Measurements from ENCODE around the gene ENOX2.

The ENOX2 gene

DNA sequence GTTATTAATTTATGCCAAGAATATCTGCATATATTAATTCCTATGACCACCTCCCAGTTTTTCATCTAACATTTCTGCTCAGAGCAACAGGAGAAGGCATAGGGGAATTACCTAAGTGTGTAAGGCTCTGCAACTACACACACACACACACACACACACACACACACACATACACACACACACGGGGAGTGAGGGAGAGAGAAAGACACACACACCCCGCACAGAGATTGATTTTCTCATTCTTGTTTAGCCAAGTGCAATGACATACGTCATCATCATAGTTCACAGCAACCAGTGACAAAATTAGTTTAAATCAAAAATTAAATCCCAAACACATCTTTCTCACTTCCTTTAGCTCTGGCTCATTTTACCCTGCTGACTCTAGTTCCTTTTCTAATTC is 298.1 kb downstream of the ENOX2 start:
- DNase-seq (ENCODE audit: insufficient read length, low spot score) (no peak), FAIRE-seq (no peak)
- TF ChIP-seq POLR2A (IDR thresholded peaks at IDR 0.05; ENCODE audit: low read depth, low read length) = no peak

DNA sequence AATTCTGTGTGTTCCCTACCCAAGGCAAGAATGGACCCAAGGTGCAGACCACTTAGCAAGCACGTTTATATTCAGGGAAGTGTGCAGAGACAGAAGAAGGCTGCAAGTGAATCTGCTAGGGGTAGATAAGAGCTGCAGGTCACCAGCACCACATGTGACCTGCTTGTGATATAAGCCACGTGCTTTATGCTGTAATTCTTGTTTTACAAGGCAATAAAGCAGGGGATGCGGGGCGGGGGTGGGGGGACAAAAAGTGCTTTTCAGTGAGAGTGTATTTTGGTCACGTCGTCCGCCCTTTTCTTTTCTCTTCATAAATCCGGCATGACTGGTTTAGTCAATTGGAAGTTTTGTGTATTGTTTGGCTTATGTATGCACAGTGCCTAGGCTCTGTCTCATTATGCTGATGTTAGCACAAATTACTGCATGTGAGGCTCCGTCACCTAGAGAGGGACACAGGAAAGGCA is 308.5 kb downstream of the ENOX2 start:
- no peak for FAIRE-seq
- no peak for DNase-seq (ENCODE audit: insufficient read length, low spot score)
- no peak for TF ChIP-seq POLR2A (IDR thresholded peaks at IDR 0.05; ENCODE audit: low read depth, low read length)

DNA sequence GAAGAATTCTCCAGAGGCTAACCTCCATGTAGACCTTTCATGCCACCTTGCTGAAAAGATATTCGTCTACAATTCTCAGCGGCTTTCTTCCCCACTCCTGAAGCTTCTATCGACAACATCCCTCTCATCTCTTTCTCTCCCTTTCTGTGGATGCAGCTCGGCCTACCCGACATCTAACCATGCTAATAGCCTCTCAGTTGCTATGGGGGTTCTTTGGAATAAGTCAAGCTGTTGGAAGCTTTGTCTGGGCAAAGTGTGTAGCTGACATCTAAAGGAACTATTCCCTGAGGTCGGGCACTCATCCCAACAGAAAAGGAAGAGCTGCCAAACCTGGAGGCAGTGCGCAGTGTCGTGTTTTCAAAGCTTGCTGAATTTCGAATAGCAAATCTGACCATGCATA is 309.1 kb downstream of the ENOX2 start:
- FAIRE-seq (no peak), DNase-seq (ENCODE audit: insufficient read length, low spot score) (no peak)
- no peak for TF ChIP-seq POLR2A (IDR thresholded peaks at IDR 0.05; ENCODE audit: low read depth, low read length)

DNA sequence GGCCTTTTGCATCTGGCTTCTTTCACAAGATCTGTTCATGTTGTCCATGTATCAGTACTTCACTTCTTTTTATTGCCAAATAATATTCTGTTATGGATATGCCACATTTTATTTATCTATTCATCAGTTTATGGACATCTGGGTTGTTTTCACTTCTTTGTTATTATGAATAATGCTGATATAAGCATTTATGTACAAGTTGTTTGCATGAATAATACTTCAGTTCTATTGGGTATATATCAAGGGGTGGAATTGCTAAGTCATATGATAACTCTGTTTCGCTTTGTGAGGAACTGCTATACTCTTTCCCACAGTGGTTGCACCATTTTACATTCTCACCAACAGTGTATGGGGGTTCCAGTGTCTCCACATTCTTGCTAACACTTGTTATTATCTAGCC is 310.8 kb downstream of the ENOX2 start:
- TF ChIP-seq POLR2A (IDR thresholded peaks at IDR 0.05; ENCODE audit: low read depth, low read length) = no peak
- DNase-seq (ENCODE audit: insufficient read length, low spot score) (no peak), FAIRE-seq (no peak)

DNA sequence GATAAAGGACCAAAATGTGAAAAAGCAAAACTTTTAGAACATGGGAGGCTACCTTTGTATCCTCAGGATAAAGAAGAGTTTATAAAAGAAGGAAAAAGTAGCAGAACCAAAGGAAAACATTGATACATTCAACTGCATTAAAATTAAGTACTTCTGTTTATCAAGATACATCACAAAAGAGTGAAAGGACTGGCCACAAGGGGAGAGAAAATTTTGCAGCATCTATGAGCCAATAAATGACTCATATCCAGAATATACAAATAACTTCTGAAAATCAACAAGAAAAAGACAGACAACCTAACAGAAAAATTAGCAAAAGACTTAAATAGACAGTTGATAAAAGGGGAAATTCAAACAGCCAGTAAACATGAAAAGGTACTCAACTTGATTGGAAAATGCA is 324.1 kb downstream of the ENOX2 start:
- no peak for DNase-seq (ENCODE audit: insufficient read length, low spot score)
- TF ChIP-seq POLR2A (IDR thresholded peaks at IDR 0.05; ENCODE audit: low read depth, low read length) = no peak
- no peak for FAIRE-seq

DNA sequence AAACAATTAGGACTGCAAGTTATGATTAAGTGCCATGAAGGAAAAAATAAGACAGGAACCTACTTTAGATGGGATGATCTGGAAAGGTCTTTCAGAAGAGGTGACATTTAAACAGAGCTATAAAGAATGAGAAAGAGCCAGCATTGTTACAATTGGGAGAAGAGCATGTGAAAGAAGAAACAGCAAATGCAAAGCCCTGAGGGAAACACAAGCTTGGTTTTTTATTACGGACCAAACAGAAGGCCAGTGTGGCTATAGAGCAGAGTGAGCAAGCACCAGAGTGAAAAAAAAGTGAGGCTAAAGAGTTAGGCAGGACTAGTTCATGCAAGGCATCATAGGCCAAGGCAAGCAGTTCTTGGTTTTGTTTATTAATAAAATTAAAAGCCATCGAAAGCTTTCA is 325.6 kb downstream of the ENOX2 start:
- DNase-seq (ENCODE audit: insufficient read length, low spot score) (no peak), FAIRE-seq (no peak)
- TF ChIP-seq POLR2A (IDR thresholded peaks at IDR 0.05; ENCODE audit: low read depth, low read length) = no peak

DNA sequence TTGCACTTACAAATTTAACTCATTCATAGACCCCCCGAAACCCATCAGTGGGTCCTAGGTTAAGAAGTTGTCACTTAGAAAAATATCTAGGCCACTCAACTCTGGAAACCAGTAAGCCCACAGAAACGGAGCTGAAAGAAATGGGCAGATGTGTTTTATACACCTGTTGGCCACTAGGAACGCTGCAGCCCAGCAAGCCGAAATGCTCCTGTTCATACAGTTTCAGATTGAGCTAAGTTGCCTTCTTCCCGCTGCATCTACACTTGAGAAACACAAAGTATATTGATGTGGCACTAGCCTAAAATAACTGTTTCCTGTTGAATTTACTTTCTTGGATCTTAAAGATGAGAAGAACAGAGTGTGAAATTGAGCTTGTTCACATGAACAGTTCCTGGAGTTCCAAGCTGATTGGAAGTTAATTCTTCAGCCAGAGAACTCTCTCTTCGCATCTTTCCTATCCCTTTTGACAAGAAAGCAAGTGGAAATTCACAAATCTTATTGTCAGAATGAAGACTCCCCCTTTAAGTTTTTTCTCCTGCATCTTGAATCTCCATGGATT is 327.1 kb downstream of the ENOX2 start:
- DNase-seq (ENCODE audit: insufficient read length, low spot score) (peak; percentile 9), FAIRE-seq (peak; percentile 90)
- TF ChIP-seq POLR2A (IDR thresholded peaks at IDR 0.05; ENCODE audit: low read depth, low read length) = no peak
